NB4 (cell line): ENCODE data around the gene SP9.

Source experiments
- MYC ChIP-seq: IDR thresholded peaks from 2 replicates; pipeline ENCODE4 v1.6.1; 2011; ENCODE audit warnings: low read depth, low read length
- TF ChIP-seq, protein P1 (sequence below): IDR thresholded peaks from one replicate; pipeline ENCODE4 v1.5.1; 2012; ENCODE audit warnings: low read depth, low read length

DNA sequence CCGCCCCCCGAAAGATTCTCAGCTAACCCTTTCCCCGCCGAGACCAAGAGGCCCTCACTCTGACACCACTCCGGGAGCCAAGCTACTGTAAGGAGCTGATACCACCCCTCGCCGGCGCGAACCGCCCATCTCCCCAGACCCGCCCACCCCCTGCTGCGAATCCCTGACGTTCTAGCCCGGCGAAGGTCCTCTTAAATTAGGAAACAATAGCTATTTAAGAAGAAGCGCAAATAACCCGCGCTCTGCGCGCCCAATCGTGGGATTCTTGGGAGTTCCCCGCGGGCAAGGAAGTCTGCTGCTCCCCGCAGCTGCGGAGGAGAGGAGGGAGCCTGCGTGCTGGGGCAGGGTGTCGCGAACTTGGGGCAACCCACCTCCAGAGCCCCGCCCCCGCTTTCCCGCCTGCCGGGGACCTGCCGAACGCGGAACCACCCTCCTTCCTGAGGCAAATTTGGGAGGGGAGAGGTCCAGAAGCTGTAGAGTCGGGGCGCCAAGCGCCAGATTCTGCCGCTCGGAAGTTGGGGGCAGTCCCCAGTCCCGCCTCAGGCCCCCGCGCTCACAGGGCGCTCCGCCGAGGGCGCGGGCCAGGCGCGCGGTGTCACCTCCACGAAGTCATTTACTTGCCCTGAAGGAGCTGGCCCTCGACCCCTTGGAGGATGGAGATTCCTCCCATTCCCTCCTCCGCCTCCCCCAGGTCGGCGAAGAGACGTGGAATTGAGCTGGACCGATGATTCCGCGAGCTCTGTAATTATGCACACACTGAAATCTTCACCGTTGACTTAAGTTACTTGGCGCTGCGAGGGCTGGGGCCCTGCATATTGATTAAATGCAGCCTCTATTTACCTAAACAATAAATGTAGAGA lies 8.4 kb upstream of the SP9 start:
- TF ChIP-seq, protein P1, sequence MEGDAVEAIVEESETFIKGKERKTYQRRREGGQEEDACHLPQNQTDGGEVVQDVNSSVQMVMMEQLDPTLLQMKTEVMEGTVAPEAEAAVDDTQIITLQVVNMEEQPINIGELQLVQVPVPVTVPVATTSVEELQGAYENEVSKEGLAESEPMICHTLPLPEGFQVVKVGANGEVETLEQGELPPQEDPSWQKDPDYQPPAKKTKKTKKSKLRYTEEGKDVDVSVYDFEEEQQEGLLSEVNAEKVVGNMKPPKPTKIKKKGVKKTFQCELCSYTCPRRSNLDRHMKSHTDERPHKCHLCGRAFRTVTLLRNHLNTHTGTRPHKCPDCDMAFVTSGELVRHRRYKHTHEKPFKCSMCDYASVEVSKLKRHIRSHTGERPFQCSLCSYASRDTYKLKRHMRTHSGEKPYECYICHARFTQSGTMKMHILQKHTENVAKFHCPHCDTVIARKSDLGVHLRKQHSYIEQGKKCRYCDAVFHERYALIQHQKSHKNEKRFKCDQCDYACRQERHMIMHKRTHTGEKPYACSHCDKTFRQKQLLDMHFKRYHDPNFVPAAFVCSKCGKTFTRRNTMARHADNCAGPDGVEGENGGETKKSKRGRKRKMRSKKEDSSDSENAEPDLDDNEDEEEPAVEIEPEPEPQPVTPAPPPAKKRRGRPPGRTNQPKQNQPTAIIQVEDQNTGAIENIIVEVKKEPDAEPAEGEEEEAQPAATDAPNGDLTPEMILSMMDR: no peak
- TF ChIP-seq MYC: no peak
